DMS53 treated with DMSO at 0.1 percent for 48 hours (cell line): Measurements from ENCODE around the gene API5.

Experiments used
- DNase-seq: peaks from one replicate; lab custom pipeline; 2025; ENCODE audit not compliant: unreplicated experiment; lab: John Stamatoyannopoulos, UW

API5 gene

DNA sequence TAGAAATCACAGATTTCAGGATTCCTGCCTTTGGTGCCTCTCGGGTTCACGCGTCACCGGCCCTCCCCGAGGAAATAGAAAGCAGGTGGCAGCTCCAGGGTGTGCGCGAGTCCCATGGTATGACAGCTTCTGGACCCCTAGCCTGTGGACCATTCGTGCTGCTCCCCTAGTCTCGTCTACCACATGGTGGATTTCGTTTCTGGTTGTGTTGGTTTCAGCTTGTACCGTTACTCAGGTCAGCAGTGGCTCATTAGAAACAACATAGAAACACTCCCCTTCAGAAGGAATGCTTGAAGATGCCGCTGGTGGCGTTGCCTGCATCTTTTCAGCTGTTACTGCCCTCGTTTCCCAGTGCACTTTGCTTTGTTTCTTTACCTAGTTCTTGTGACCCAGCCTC is 47.6 kb downstream of the API5 start:
- no peak for DNase-seq

DNA sequence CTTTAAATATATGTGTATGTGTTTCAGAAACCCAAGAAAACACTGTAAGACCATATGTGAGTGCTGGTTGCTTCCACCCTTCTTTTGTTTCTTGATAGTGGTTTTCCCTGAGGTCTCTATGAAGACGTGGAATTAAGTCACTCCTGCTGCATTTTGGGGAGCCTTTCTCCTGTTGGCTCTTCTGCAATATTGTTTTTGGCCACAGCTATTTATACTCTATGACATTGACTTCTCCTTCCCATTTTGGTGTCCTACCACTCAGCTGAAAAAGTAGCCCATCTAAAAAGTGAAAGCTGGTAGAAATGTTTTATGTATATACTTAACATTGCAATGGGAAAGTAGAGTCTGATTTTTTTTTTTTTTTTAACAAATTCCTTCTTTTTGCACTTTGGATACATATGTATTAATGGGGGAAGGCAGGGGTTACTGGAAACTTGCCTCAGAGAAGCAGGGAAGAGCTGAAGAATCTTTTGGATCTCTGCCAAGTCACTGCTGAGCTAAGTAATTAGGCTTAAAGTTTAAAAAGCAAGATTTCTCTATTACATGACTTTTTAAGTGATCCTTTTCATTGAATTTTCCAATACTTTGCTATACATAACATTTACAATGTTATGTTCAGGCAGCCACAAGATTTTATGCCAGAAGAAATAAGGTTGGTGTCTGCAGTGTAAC is 48.7 kb downstream of the API5 start:
- DNase-seq, result no peak

DNA sequence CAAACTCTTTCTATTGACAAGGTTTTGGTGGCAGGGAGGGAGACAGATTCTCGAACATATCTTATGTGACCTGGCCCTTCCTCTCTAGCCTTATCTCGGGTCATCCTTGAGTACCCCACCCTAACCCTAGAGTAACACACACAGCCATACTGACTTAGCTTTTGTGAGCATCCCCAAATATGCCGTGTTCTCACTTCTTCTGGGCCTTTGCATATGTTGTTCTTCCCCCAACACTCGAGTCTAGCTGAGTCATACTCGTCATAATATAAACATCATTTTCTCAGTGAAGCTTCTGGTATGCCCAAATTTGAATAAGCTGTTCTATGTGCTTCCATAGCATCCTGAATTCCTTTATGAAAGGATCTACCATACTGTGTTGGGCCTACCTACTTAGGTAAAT is 54.9 kb downstream of the API5 start:
- no peak for DNase-seq

DNA sequence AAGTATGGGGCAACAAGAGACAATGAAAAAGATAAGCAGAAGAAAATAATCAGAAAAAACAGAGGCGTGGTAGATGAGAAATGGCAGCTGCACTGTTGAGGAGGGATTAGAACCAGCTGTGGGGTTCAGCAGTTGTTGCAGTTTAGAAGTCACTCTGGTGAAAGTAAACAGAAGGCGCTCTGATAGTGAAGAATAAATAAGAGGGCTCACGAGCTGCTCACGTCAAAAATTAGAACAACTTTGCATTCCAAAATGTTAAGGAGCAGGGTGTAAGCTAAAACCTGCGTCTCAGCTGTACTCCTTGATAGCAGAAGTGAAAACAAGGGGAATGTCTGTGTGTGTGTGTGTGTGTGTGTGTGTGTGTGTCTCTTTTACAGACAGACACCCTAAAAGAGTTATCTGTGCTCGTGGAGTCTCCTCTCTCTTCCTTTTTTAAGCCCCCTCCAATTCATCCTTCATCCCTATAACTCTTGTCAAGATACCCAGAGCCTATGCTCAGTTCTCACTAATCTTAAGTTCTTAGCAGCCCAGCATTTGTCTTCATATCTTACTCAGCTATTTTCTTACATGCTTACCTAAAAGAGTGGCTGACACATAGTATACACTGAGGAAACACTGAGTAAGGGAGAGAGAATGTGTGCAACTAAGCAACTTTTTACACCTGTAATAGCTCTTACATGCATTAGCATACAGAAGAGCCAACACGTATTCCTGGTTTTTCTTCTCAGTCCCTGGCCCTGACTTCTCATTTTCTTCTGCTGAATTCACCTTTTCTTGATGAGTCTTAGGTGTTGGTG is 55.8 kb downstream of the API5 start:
- no peak for DNase-seq

DNA sequence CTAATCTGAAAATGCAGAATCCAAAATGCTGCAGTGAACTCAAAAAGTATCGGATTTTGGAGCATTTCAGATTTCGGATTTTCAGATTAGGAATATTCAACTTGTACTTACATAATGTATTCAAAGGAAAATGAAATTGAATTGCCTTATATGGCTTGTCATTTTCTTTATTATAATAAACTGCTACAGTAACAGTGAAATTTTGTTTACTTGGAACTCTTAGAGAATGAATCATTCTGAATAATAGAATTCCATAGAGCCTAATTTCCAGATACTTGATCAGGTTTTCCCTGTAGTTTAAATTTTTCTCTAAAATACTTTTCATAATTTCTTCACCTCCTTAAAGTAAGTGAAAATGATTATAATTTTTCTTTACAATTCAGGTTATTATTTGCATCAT is 64.3 kb downstream of the API5 start:
- no peak for DNase-seq

DNA sequence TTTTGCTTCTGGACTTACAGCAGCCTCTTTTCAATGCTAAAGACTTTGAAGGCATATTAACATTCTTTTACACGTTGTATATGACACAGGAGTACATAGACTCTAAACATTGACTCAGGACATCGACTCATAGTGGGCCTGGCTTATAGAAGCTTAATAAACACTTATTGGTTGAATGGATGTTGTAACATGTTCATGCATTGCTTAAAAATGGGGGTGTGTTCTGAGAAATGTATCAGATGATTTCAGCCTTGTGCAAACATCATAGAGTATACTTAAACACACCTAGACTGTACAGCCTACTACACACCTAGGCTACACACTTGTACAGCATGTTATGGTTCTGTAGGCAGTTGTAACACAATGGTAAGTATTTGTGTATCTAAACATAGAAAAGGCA is 64.8 kb downstream of the API5 start:
- DNase-seq, result no peak

DNA sequence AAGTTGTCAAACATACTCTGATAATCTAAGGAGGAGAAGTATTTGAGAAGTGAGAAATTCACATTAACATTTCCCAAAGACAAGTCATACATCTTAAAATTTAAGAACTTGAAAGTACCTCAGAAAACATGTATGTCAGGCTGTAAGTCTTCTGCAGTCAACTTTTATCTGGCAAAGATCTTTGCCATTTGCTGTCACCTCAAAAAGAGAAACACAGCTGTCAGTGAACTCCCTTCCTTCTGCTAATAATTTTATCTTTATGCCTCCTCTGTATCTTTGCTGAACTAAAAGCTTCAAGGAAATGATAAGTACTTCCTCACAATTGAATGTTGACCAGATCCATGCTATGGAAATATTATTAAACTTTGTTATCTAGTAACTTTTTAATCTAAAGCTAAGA is 65.6 kb downstream of the API5 start:
- DNase-seq, result no peak

DNA sequence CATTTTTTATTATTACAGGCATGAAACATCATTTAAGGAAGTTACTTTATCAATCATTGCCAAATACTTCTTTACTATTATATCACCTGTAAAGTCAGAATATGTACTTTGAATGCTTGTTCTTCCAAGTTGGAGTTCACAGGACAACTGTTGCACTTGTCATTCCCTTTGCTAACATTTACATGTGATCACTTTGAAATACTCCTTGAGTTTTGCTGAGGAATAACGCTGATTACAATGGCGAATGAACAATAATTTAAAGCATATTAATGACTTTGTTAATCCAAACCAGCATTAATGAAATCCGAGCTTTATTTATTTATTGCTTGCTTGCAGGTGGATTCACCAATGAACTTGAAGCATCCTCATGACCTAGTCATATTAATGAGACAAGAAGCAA is 67.1 kb downstream of the API5 start:
- no peak for DNase-seq

DNA sequence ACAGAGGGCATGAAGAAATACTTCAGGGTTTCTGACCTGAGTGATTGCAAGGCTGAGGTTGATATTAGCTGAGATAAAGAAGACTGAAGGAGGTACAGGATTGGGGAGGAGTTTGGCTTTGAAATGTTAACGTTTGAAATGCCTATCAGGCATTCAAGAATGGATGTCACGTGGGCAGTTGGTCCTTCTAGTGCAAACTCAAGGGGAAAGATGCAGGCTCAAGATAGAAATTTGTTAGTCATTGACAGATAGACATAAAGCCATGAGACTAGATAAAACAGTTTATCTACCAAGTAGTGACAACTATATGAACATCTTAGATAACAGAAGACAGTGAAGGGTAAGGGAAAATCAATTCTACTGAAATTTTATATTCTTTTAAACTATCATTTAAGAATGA is 70.0 kb downstream of the API5 start:
- DNase-seq, result no peak

DNA sequence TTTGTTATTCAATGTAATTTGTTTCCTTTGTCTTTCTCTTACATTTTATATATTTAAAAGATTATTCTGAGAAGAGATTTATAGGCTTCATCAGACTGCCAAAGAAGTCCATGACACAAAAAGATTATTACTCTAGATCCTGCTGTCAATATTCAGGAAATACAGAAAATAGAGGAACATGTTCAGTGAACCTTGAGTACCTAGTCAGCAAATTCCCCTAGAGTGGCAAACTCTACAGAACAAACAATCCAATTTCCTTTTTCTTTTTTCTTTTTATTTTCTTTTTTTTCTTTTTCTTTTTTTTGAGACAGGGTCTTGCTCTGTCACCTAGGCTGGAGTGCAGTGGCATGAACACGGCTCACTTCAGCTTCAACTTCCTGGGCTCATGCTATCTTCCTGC is 70.8 kb downstream of the API5 start:
- no peak for DNase-seq

DNA sequence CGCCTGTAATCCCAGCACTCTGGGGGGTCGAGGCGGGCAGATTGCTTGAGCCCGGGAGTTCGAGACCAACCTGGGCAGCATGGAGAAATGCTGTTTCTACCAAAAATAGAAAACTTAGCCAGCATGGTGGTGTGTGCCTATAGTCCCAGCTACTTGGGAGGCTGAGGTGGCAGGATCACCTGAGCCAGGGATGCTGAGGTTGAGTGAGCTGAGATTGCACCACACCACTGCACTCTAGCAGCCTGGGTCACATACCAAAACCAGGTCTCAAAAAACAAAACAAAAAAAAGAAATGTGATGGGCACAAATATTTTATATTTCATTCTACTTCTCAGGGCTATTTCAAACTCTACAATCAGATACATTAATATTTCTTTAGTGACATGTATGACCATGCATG is 72.6 kb downstream of the API5 start:
- DNase-seq, result no peak

DNA sequence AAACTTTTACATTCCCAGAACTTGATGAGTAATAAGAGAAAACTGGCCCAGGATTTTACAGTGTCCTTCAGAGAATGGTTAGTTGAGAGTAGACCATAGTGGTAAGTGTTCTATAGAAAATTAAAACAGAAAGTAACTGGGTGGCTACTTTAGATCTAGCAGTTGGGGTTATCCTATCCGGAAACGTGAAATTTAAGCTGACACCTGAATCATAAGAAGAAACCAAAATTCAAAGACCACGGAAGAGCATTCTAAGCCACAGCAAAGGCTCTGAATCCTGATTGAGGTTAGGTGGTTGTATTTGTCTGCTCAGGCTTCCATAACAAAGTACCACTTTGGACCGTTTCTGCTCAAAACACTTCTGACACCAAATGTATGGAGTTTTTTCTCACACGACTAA is 80.9 kb downstream of the API5 start:
- DNase-seq, result no peak

DNA sequence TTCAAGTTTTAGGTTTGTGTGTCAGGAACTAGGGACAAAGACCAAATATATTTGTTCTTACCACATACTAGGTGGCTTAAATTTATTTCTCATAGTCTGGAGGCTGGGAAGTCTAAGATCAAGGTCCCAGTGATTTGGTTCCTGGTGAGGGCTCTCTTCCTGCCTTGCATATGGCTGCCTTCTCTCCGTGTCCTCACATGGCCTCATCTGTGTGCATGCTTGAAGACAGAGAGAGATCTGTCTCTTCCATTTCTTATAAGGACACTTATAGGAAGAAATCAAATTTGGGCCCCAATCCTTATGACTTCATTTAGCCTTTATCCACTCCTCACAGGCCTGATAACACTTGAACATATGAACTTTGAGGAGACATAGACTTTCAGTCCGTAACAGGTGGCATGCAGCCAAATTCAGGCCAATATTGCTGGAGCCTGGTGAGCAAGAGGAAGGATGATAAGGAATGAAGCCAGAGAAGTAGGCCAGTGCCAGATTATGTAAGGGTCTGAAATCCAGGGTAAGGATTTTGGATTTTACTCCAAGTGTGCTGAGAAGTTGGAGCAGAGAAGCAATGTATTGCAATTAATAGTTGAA is 82.1 kb downstream of the API5 start:
- DNase-seq, result no peak
